ENCODE measurements around the gene RTN4. TPM values are rescaled to one million over a fixed set of nuclear protein-coding genes. Genes with fewer than 3 reads are reported as not detected.

The RTN4 gene
- total RNA-seq, 1 experiment from 2014 or later = 342 TPM

DNA sequence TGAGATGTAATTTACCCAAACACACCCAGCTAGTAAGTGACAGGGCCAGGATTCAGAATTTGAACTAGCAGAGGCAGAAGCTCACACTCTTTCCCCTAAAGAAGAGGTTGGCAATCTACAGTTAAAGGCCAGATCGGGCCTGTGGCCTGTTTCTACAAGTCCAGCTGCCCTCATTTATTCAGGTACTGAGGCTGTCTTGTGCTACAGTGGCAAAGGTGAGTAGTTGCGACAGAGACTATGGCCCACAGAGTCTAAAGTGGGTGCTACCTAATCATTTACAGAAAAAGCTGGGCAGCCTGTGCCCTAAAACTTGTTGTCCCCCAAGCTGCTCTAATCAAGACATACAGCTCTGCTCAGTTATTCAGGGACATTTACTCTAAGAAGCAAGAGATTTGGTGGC lies 86.8 kb downstream of the RTN4 start:
- Histone ChIP-seq H4K20me1 (ENCODE audit: insufficient read depth) (no peaks in the 10 kb centered on the region), H3F3A (ENCODE audit: insufficient read depth, low read depth) (peaks cover 53% of the 10 kb centered on the region), H3K4me2 (no peak overlapping the region), H3K4me1 (replicated peaks; ENCODE audit: insufficient read depth) (no peaks in the 10 kb centered on the region), H2AFZ (no peak overlapping the region), H3K27ac (no peak overlapping the region), H3K4me3 (no peak overlapping the region), H3K36me3 (ENCODE audit: low read depth) (0 out of 2 replicates have a peak, but pooled peaks cover 9% of the 10 kb centered on the region), H3K9me2 (ENCODE audit: insufficient read depth) (no peaks in the 10 kb centered on the region), H3K27me3 (ENCODE audit: insufficient read depth, low read depth) (no peaks in the 10 kb centered on the region), H3K79me2 (ENCODE audit: low read depth) (no peaks in the 10 kb centered on the region), H3K9me3 (ENCODE audit: insufficient read depth, low read depth) (no peaks in the 10 kb centered on the region; the same call in 1 of the 2 replicates)
- no peak for DNase-seq
- POLR2A ChIA-PET (ENCODE audit: unreplicated experiment) = interaction anchor here (0.7 kb wide), 1 partner anchor 43 kb away, joined by 3 read pairs; no protein-coding TSS in a partner anchor
- intact Hi-C loops (cut with micrococcal nuclease; ENCODE audit: unreplicated experiment) = no loop called here
- TF ChIP-seq EZH2 (IDR thresholded peaks at IDR 0.05; ENCODE audit: low read depth) = no peak
- TF ChIP-seq, protein P1, sequence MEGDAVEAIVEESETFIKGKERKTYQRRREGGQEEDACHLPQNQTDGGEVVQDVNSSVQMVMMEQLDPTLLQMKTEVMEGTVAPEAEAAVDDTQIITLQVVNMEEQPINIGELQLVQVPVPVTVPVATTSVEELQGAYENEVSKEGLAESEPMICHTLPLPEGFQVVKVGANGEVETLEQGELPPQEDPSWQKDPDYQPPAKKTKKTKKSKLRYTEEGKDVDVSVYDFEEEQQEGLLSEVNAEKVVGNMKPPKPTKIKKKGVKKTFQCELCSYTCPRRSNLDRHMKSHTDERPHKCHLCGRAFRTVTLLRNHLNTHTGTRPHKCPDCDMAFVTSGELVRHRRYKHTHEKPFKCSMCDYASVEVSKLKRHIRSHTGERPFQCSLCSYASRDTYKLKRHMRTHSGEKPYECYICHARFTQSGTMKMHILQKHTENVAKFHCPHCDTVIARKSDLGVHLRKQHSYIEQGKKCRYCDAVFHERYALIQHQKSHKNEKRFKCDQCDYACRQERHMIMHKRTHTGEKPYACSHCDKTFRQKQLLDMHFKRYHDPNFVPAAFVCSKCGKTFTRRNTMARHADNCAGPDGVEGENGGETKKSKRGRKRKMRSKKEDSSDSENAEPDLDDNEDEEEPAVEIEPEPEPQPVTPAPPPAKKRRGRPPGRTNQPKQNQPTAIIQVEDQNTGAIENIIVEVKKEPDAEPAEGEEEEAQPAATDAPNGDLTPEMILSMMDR (conservative IDR thresholded peaks at IDR 0.05) = no peak
- no TSS peak for BruUV-seq (replicated peaks)
- CTCF ChIA-PET = no interaction called here

DNA sequence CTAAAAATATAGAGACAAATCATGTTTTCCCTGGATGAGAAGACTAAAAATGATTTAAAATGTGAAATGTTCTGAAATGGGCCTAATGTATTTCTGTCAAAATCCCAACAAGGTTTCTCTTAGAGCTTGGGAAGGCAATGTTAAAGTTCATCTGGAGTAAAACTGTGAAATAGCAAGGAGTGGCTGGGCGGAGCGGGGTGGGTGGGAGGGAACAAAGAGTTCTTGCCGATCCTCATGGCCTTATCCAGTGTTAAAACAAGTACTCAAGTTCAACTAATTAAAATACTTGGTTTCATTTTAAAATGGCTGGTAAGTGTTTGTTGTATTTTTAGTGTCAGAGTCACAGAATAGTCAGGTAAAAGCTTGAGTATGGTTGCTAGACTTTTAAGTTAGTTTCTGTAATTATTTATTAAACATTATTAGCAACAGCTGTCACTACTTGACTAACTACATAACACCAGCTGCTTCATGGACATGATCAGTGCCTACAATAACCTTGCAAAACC lies 87.3 kb downstream of the RTN4 start:
- Histone ChIP-seq H4K20me1 (ENCODE audit: insufficient read depth) (no peaks in the 10 kb centered on the region), H3K4me3 (no peak overlapping the region), H3K9me3 (ENCODE audit: insufficient read depth, low read depth) (no peaks in the 10 kb centered on the region; the same call in 1 of the 2 replicates), H3K4me1 (replicated peaks; ENCODE audit: insufficient read depth) (no peaks in the 10 kb centered on the region), H3K36me3 (ENCODE audit: low read depth) (0 out of 2 replicates have a peak, but pooled peaks cover 6% of the 10 kb centered on the region), H3K79me2 (ENCODE audit: low read depth) (no peaks in the 10 kb centered on the region), H3K27me3 (ENCODE audit: insufficient read depth, low read depth) (no peaks in the 10 kb centered on the region), H3K9me2 (ENCODE audit: insufficient read depth) (no peaks in the 10 kb centered on the region), H3F3A (ENCODE audit: insufficient read depth, low read depth) (peaks cover 48% of the 10 kb centered on the region; the same call in 1 of the 2 replicates), H2AFZ (no peak overlapping the region), H3K27ac (no peak overlapping the region), H3K4me2 (no peak overlapping the region)
- intact Hi-C loops (cut with micrococcal nuclease; ENCODE audit: unreplicated experiment) = no loop called here
- BruUV-seq (replicated peaks) = no TSS peak
- TF ChIP-seq, protein P1 (conservative IDR thresholded peaks at IDR 0.05) = no peak
- no peak for TF ChIP-seq EZH2 (IDR thresholded peaks at IDR 0.05; ENCODE audit: low read depth)
- no peak for DNase-seq
- ChIA-PET CTCF (no interaction called here), POLR2A (ENCODE audit: unreplicated experiment) (interaction anchor here (0.7 kb wide), 1 partner anchor 43 kb away, joined by 3 read pairs; no protein-coding TSS in a partner anchor)

DNA sequence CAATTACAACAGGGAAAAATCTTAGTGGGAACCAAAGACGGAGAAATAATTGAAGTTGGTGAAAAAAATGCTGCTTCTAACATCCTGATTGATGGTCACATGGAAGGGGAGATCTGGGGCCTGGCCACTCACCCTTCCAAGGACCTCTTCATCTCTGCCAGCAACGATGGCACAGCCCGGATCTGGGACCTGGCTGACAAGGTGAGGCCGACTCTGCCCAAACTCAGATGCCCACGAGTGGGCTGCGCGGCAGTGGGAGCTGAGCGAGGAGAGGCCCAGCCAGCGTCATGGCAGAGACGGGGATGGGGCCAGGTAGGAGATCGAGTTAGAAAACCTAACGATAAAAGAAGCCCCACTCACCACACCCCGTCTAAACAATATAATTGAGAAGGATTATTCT lies 87.7 kb downstream of the RTN4 start:
- H3K27me3 ChIP-seq (ENCODE audit: insufficient read depth, low read depth) = no peaks in the 10 kb centered on the region
- peaks cover 43% of the 10 kb centered on the region; the same call in 1 of the 2 replicates for H3F3A ChIP-seq (ENCODE audit: insufficient read depth, low read depth)
- no peaks in the 10 kb centered on the region for H4K20me1 ChIP-seq (ENCODE audit: insufficient read depth)
- no peaks in the 10 kb centered on the region for H3K79me2 ChIP-seq (ENCODE audit: low read depth)
- intact Hi-C loops (cut with micrococcal nuclease; ENCODE audit: unreplicated experiment) = no loop called here
- H3K4me1 ChIP-seq (replicated peaks; ENCODE audit: insufficient read depth) = no peaks in the 10 kb centered on the region
- DNase-seq = no peak
- no TSS peak for BruUV-seq (replicated peaks)
- no peak overlapping the region for H3K4me2 ChIP-seq
- H3K36me3 ChIP-seq (ENCODE audit: low read depth) = 0 out of 2 replicates have a peak, but pooled peaks cover 6% of the 10 kb centered on the region
- no peaks in the 10 kb centered on the region; the same call in 1 of the 2 replicates for H3K9me3 ChIP-seq (ENCODE audit: insufficient read depth, low read depth)
- no peak for TF ChIP-seq EZH2 (IDR thresholded peaks at IDR 0.05; ENCODE audit: low read depth)
- TF ChIP-seq, protein P1 (conservative IDR thresholded peaks at IDR 0.05) = no peak
- H3K9me2 ChIP-seq (ENCODE audit: insufficient read depth) = no peaks in the 10 kb centered on the region
- H2AFZ ChIP-seq = no peak overlapping the region
- no peak overlapping the region for H3K27ac ChIP-seq
- POLR2A ChIA-PET (ENCODE audit: unreplicated experiment) = no interaction called here
- CTCF ChIA-PET = no interaction called here
- no peak overlapping the region for H3K4me3 ChIP-seq

Measured in PC-9 (cell line).